HG02973 (cell line): ENCODE measurements around the gene RNASE8.
"Not testable (repeated sequence)": the region's sequence is repeated elsewhere in the genome, so short reads cannot be mapped to it uniquely, and the experiment has no call there.

Experiments used
- ATAC-seq: cut with Tn5 transposase; IDR thresholded peaks from one replicate; pipeline ENCODE4 v1.9.1; 2021; ENCODE audit warnings: moderate library complexity; ENCODE audit not compliant: unreplicated experiment

The RNASE8 gene

DNA sequence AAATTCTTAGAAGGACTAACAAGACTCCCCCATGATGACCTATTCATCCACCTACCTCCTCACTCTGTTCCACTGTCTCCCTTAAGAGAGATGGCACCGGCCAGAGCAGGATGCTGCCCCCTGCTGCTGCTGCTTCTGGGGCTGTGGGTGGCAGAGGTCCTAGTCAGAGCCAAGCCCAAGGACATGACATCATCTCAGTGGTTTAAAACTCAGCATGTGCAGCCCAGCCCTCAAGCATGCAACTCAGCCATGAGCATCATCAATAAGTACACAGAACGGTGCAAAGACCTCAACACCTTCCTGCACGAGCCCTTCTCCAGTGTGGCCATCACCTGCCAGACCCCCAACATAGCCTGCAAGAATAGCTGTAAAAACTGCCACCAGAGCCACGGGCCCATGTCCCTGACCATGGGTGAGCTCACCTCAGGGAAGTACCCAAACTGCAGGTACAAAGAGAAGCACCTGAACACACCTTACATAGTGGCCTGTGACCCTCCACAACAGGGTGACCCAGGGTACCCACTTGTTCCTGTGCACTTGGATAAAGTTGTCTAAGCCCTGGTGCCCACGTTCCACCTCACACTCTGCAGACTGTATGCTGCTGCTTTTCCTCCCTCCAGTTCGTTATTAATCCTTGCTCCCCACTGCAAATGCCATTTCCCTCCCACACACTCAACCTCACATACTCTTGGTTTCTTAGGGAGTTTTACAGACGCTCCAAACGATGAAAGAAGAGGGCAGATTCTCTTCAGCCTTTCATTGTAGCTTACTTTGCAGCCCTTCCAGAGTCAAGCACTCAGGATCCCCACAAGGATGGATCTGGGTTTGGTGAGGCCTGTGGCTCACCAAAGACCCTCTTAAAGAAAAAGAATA is at the start of gene RNASE8:
TSS of gene RNASE8 (plus strand) at position 20 of the 873 bp plus-strand sequence. CDS start at position 91, 71 bp downstream.
- ATAC-seq: no peak

- ATAC-seq: not testable (repeated sequence)
Measured at GRCh38 chr14:21009721-21010120, 47.9 kb upstream of the RNASE8 start.

GRCh38 chr14:21011136-21011535 is 46.5 kb upstream of the RNASE8 start:
- no peak for ATAC-seq

DNA sequence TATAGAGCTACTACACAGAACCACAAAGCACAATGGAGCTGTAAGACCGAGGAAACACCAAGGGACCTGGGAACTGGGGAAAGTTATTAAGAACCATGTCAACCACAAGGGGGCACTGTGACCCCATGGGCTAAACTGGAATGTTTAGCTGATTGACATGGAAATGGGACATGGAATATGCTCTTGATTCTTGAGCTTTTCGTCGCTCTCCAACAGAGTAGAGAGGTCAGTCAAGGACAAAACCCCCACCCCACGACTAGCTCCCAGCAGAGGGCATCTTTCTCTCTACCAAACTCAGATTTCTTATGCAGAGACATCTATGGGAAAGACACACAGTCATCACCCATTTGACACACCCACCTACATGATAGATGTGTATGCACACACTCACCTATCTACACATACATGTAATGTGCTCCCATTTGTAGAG is 42.8 kb upstream of the RNASE8 start:
- ATAC-seq: no peak

GRCh38 chr14:21015312-21015711 is 42.3 kb upstream of the RNASE8 start:
- no peak for ATAC-seq

GRCh38 chr14:21016413-21017190 is 41.0 kb upstream of the RNASE8 start:
- no peak for ATAC-seq

DNA sequence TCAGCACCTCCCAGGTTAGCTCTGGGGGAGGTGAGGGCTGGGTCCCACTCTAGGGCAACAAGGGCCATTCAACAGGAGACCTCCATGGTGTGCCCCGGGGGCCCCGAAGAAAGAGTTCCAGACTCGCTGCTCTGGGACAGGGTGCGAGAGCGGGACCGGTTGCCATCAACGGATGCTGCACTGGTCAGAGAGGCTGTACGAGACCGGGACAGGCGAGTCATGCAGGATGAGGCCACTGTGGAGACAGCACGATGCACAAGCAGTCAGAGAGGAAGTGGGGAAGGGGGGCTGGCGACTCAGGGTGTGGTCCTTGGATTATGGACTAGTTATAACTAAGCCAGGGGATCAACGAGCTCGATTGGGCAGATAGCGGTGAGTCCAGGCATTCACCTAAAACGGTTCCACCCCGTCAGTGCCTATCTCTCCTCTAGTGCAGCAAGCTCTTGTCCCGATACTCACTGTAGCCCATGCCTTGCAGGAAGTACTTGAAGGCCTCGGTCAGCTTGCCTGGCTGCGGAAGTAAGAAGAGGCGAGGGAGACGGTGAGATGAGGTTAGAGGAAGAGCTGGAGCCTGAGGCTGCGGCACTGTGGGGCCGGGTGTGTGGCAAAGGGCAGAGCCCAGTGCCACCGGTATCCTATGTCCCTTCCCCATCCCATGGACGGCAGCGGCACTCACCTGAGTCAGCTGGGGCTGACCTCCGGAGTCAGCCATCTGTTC is 39.9 kb upstream of the RNASE8 start:
- ATAC-seq: no peak

DNA sequence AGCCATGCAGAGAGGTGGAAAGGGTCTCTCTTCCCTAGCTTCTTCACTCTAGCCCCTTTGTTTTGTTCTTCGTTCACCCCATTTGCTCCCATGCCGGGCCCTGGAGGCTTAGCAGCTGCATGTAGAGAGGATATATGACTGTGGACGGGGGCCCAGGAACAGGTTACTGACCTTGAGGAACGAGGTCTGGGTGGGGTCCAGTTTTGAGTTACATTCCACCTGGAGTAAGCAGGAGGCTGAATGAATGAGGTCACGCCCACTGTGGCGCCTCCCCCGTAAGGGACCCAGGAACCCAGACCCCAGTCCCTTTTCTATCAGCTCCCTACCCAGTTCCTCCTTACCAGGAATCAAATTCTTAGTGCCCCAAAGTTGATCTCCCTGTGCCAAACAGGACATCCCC is 39.3 kb upstream of the RNASE8 start:
- ATAC-seq: no peak

DNA sequence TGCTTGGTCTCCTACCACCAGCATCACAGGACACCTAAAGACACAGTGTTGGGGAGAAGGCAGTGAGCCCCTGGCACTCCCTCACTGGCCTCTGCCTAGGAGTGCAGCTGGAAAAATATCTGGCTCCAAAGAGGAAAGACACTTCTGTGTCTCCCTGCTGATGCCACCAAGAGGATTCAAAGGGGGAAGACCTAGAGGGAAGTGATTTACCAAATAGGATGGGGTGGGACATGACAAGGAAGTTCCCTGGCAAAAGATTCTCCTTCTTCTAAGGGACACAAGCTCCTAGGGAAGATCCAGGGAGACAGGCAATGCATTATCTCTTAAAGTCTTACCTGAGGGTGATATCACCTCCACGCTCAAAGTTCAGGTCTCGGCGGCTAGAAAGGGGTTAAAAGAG is 38.8 kb upstream of the RNASE8 start:
- ATAC-seq: no peak

DNA sequence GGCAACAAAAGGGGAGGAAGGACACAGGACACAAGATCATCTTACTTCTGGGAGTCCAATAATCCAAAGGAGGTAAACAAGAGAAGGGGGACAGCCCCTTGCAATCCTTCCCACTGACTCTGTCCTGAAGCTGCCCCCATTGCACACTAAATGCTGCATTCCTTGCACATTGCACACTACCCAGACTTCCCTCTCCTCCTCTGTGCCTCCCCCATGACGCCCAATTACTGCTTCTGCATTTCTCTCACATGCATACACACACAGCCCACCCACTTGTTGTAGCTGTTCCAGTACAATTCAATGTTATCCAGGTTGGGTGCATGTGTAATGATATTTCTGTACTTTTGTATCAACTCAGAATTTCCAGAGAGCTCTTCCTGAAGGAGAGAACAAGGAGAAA is 38.3 kb upstream of the RNASE8 start:
- no peak for ATAC-seq

- no peak for ATAC-seq
Measured at GRCh38 chr14:21020977-21021545, 36.6 kb upstream of the RNASE8 start.

DNA sequence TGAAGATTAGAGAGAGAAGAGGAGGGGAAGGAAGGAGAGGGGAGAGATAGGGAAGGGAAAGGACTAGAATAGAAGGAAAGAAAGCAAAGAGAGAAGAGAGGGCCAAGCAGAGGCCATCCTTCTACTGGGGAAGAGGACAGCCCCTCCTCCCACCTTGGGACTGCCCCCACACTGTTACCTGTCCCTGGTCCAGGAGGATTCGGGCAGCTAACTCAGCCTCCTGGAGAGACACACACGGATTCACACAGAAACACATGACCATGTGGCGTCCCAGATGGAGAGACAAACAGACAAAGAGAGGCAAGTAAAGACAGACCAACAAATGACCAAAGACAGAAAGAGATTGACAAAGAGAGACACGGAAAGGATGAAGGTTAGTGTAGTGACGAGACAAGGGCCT is 34.9 kb upstream of the RNASE8 start:
- ATAC-seq: no peak

DNA sequence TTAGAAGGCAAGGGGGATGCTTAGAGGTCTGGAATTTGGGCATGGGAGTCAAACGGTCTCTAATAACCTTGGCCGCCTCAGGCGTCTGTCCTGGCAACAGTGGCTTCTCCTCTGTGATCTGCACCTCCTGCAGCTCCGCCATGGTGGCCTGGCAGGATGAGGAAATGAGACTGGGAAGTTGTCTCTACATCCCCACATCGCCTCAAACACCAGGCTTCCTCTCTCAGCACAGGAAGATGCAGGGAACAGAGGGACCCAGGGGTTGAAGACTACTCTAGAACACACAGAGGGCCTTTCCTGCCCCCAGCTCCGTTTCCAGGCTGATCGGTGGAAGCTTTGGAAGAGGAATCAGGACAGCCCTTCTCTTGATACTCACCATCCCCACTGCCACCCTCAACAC is 34.4 kb upstream of the RNASE8 start:
- ATAC-seq: no peak

DNA sequence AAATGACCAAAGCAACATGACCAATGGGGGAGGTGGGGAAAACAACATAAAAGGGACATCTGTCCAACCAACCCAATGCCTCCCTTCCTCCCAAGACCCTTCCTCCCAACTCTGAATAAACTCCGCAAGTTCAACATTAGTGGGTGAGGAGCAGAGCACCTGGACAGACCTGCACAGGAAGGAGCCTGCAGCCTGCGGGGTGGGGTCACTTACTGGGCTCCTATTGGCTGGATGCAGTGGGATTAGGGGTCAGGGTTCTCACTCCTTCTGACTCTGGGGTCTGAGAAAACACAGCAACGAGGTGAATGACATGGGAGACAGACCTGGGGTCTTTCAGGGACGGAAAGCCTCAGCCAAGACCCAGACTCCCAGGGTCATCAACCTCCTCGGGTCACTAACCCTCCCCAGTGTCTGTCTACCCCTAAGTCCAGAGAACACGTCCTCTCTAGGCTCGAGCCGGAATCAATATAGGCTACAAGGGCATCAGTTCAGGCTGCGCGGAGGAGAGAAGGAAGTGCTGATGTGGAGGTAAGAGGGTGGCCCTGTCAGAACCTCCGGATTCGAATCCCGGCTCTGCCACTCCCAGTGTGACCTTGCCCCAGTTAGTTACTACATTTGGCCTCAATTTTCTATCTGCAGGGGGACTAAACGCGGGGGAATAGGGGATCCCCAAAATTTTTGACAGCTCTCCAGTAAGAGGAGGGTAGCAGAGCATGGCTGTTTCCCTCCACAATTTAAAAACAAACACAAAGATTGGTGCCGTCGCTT is 33.6 kb upstream of the RNASE8 start:
- no peak for ATAC-seq

GRCh38 chr14:21024585-21025370 is 32.8 kb upstream of the RNASE8 start, which contains the start of gene NDRG2:
NDRG2 (minus strand) TSS chr14:21025061; CDS start chr14:21023315, 1,746 bp downstream.
- ATAC-seq: no peak

- ATAC-seq: no peak
Measured at GRCh38 chr14:21025371-21026273, 32.0 kb upstream of the RNASE8 start.

- ATAC-seq: no peak
Measured at GRCh38 chr14:21026274-21026987, 31.2 kb upstream of the RNASE8 start.

DNA sequence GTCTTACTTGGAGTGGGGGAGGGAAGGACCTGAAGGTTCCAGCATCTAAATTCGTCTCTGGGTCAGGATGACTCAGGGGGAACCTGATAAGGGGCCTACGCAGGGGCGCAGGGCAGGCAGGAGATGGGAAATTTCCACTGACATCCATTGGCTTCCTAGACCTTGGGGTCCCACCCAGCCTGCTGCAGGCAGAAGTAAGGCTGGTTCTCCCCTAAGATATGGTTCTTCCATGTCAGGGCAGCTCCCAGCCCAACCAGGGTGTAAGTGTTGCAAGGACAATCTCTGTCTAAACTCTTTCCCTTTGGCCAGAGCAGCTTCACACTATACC is 30.7 kb upstream of the RNASE8 start:
- ATAC-seq: no peak
